ENCODE measurements around the gene NEK10. TPM values are rescaled to one million over a fixed set of nuclear protein-coding genes. Genes with fewer than 3 reads are reported as not detected.

The NEK10 gene
- total RNA-seq, 4 donors from 2014 or later, result 1.7 to 2.1 (median 2.1) TPM; not detected in 1

GRCh38 chr3:27219127-27219845, 149.9 kb downstream of the NEK10 start:
- no peak overlapping the region for H3K4me3 ChIP-seq (ENCODE audit: low read depth, poor library complexity, severe bottlenecking)
- 71 to 74% methylated on average over 1 of the region's 1 CpG for WGBS, 2 donors
- no peak for TF ChIP-seq CTCF (IDR thresholded peaks at IDR 0.05)
- no peak for DNase-seq (ENCODE audit: low spot score in 2 of 2)
- intact Hi-C loops (cut with DNase I; ENCODE audit: low total_unique reads), result no loop called here

- 86 to 87% methylated on average over 5 of the region's 5 CpGs for WGBS, 2 donors
- intact Hi-C loops (cut with DNase I; ENCODE audit: low total_unique reads), result no loop called here
- DNase-seq (ENCODE audit: low spot score in 2 of 2), result no peak
- no peak for TF ChIP-seq POLR2A (IDR thresholded peaks at IDR 0.05)
- no peak for TF ChIP-seq CTCF (IDR thresholded peaks at IDR 0.05)
- H3K4me3 ChIP-seq (ENCODE audit: low read depth, poor library complexity, severe bottlenecking), result no peak overlapping the region
Measured at GRCh38 chr3:27216955-27217552, 152.1 kb downstream of the NEK10 start.

GRCh38 chr3:27216295-27216855, 152.8 kb downstream of the NEK10 start:
- TF ChIP-seq POLR2A (IDR thresholded peaks at IDR 0.05), result no peak
- no peak for TF ChIP-seq CTCF (IDR thresholded peaks at IDR 0.05)
- H3K4me3 ChIP-seq (ENCODE audit: low read depth, poor library complexity, severe bottlenecking), result no peak overlapping the region
- DNase-seq (ENCODE audit: low spot score in 2 of 2), result no peak
- WGBS, 2 donors, result 51 to 67% methylated on average over 2 of the region's 2 CpGs
- intact Hi-C loops (cut with DNase I; ENCODE audit: low total_unique reads), result no loop called here

- intact Hi-C loops (cut with DNase I; ENCODE audit: low total_unique reads), result no loop called here
- H3K4me3 ChIP-seq (ENCODE audit: low read depth, poor library complexity, severe bottlenecking), result no peak overlapping the region
- no peak for DNase-seq (ENCODE audit: low spot score in 2 of 2)
- WGBS, 2 donors, result 56 to 58% methylated on average over 5 of the region's 5 CpGs
- no peak for TF ChIP-seq CTCF (IDR thresholded peaks at IDR 0.05)
- TF ChIP-seq POLR2A (IDR thresholded peaks at IDR 0.05), result no peak
Measured at GRCh38 chr3:27213450-27213849, 155.7 kb downstream of the NEK10 start.

- WGBS, 2 donors, result 64 to 66% methylated on average over 3 of the region's 3 CpGs
- H3K4me3 ChIP-seq (ENCODE audit: low read depth, poor library complexity, severe bottlenecking), result no peak overlapping the region
- intact Hi-C loops (cut with DNase I; ENCODE audit: low total_unique reads), result no loop called here
- TF ChIP-seq POLR2A (IDR thresholded peaks at IDR 0.05) (no peak), CTCF (IDR thresholded peaks at IDR 0.05) (no peak)
- no peak for DNase-seq (ENCODE audit: low spot score in 2 of 2)
Measured at GRCh38 chr3:27209617-27210264, 159.4 kb downstream of the NEK10 start.

All from lower leg skin (tissue), 4 donors.